Activated naive CD4-positive, alpha-beta T cell treated with anti-CD3 and anti-CD28 coated beads for 36 hours (primary cell): ENCODE data around the gene MYBPC1. TPM values are rescaled to one million over a fixed set of nuclear protein-coding genes. Genes with fewer than 3 reads are reported as not detected.
A peak's percentile ranks its signal among the peaks of the same experiment; 100 is the strongest.
"Not testable (repeated sequence)": the region's sequence is repeated elsewhere in the genome, so short reads cannot be mapped to it uniquely, and the experiment has no call there.

Source experiments
- CTCF ChIA-PET: fragments of 350-600 bp; sonication (Branson Sonifier 250); formaldehyde crosslinking; loops from one replicate; lab custom pipeline; 2021; ENCODE audit warnings: antibody characterized with exemption; lab: Charles Lee
- DNase-seq: peaks from one replicate; pipeline ENCODE4 v3.0.0-alpha.2; 2020
- H3K27ac Mint-ChIP-seq: one replicate; pipeline ENCODE4 v1.8.0; 2021; ENCODE audit warnings: mild to moderate bottlenecking, mixed read lengths
- H3K27me3 Mint-ChIP-seq: one replicate; pipeline ENCODE4 v1.8.0; 2021; ENCODE audit warnings: low read depth, mixed read lengths
- H3K36me3 Mint-ChIP-seq: one replicate; pipeline ENCODE4 v1.8.0; 2021; ENCODE audit warnings: low read depth, mixed read lengths
- H3K4me1 Mint-ChIP-seq: one replicate; pipeline ENCODE4 v1.8.0; 2021; ENCODE audit warnings: low read depth, mixed read lengths
- H3K4me3 Mint-ChIP-seq: one replicate; pipeline ENCODE4 v1.8.0; 2021; ENCODE audit warnings: mild to moderate bottlenecking, moderate library complexity, mixed read lengths
- H3K9me3 Mint-ChIP-seq: one replicate; pipeline ENCODE4 v1.8.0; 2021; ENCODE audit warnings: mixed read lengths
- intact Hi-C: fragments of 100-400 bp; cut with micrococcal nuclease; formaldehyde crosslinking; loops from one replicate; pipeline ENCODE4 v1.15.1; 2023
- total RNA-seq, 2 experiments: library from RNA; stranded (reverse); gene quantifications; one replicate each; pipeline ENCODE4 v1.2.3, GENCODE V29; 2021

MYBPC1 gene, protein sequence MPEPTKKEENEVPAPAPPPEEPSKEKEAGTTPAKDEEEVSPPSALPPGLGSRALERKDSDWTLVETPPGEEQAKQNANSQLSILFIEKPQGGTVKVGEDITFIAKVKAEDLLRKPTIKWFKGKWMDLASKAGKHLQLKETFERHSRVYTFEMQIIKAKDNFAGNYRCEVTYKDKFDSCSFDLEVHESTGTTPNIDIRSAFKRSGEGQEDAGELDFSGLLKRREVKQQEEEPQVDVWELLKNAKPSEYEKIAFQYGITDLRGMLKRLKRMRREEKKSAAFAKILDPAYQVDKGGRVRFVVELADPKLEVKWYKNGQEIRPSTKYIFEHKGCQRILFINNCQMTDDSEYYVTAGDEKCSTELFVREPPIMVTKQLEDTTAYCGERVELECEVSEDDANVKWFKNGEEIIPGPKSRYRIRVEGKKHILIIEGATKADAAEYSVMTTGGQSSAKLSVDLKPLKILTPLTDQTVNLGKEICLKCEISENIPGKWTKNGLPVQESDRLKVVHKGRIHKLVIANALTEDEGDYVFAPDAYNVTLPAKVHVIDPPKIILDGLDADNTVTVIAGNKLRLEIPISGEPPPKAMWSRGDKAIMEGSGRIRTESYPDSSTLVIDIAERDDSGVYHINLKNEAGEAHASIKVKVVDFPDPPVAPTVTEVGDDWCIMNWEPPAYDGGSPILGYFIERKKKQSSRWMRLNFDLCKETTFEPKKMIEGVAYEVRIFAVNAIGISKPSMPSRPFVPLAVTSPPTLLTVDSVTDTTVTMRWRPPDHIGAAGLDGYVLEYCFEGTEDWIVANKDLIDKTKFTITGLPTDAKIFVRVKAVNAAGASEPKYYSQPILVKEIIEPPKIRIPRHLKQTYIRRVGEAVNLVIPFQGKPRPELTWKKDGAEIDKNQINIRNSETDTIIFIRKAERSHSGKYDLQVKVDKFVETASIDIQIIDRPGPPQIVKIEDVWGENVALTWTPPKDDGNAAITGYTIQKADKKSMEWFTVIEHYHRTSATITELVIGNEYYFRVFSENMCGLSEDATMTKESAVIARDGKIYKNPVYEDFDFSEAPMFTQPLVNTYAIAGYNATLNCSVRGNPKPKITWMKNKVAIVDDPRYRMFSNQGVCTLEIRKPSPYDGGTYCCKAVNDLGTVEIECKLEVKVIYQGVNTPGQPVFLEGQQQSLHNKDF
- not detected for total RNA-seq

DNA sequence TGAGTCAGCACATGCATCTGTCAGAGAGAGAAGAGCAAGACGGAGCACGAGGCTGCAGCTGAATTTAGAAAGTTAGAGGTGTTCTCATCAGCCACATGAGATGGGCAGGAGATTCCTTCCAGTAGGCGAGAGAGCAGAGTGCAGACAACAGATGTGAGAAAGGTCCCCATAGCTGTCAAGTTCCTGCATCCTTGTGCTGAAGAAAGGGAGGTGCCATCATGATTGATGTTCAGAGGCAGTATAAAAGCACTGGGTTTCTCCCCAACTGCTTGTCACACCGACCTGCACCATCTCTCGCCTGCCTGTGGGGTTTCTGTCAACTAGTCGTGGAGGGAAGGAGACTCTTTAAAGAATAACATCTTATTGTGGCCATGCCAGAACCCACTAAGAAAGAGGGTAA, at the start of gene MYBPC1:
MYBPC1 (plus strand) TSS at position 272 of the 400 bp plus-strand sequence; CDS start at position 372, 100 bp downstream.
- Mint-ChIP-seq H3K4me1 (no peaks in the 10 kb centered on the region), H3K27ac (no peak within 1 kb of the TSS), H3K36me3 (no peaks in the 10 kb centered on the region), H3K9me3 (no peaks in the 10 kb centered on the region), H3K4me3 (no peak within 1 kb of the TSS), H3K27me3 (peaks cover 4% of the 10 kb centered on the region)
- intact Hi-C loops = no loop called here
- no peak for DNase-seq
- CTCF ChIA-PET = interaction anchor here (1.0 kb wide), 1 partner anchor 43 kb away, joined by 3 read pairs; no protein-coding TSS in a partner anchor

DNA sequence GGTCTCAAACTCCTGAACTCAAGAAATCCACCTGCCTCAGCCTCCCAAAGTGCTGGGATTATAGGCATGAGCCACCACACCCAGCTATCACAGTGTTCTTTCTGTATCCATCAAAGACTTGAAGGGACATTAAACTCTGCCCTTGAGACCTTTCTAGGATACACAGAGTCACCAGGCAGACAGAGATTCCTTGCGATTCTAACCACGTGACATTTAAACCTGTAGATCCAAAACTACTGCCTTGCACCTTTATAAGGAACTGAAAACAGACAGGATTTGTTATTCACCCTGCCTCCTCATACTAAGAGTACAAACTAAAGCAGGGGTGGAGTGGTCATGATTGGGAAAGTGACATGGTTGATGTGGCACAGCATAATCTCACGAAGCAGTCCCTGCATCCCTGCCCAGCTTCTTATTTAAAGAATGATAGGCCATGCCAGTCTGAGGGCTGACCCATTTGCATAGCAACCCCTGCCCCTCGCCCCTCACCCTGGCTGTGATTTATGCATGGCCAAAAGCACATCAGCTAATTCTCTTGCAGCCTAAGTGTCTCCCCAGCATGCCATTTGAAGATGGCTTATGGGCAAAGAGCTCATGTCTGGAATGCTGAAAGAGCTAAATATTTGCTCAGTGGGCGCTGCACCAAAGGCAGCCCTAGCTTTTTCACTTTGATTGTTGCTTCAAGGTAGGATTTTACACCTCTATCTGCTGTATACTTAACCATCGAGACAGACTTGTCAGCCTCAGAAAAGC, 43.2 kb upstream of the MYBPC1 start:
- CTCF ChIA-PET = interaction anchor here (1.2 to 1.4 kb wide), 2 partner anchors 43 to 208 kb away, joined by 3 read pairs; no protein-coding TSS in a partner anchor
- H3K27ac Mint-ChIP-seq = no peak overlapping the region
- no peaks in the 10 kb centered on the region for H3K9me3 Mint-ChIP-seq
- peaks cover 16% of the 10 kb centered on the region for H3K27me3 Mint-ChIP-seq
- intact Hi-C loops = no loop called here
- H3K4me3 Mint-ChIP-seq = no peak overlapping the region
- H3K36me3 Mint-ChIP-seq = no peaks in the 10 kb centered on the region
- no peak for DNase-seq
- H3K4me1 Mint-ChIP-seq = no peaks in the 10 kb centered on the region

DNA sequence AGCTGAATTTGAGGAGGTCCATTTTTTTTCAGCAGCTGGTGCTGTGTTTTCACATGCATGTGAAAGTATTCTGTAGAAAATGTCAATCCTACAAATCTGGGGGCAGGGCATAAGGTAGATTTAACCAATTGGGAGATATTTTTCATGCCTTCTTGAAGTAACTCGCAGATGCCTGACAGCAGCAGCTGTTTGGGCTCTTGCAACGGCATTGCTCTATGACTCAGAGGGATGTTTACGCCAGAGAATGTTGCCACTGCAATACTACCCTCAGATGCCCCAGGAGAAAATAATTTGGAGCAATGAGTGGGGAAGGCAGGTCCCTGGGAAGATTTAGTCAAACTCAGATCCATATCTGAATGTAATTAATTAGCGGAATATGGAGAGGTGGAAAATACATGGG, 42.5 kb upstream of the MYBPC1 start:
- intact Hi-C loops = no loop called here

DNA sequence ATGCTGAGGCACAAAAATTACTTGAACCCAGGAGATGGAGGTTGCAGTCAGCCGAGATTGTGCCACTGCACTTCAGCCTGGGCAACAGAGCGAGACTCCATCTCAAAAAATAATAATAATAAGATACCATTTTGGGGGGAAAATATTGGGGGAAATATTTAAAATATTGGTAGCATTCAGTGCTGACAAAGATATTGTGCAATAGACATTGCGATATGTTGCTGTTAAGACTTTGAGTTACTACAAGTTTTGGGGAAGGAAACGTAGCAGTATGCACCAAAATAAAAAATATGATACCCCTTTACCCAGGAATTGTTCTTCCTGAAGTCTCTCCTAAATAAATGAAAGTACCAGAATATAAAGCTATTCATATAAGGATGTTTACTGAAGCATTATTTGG, 37.7 kb upstream of the MYBPC1 start:
- Mint-ChIP-seq H3K36me3 (no peaks in the 10 kb centered on the region), H3K27ac (no peak overlapping the region), H3K9me3 (no peaks in the 10 kb centered on the region), H3K4me1 (no peaks in the 10 kb centered on the region), H3K27me3 (peaks cover 17% of the 10 kb centered on the region), H3K4me3 (no peak overlapping the region)
- DNase-seq = no peak
- CTCF ChIA-PET = interaction anchor here (0.6 kb wide), 1 partner anchor 546 kb away, joined by 3 read pairs; no protein-coding TSS in a partner anchor
- intact Hi-C loops = no loop called here

More for the DNA sequence above, 42.5 kb upstream of the MYBPC1 start:
- H3K9me3 Mint-ChIP-seq = no peaks in the 10 kb centered on the region
- CTCF ChIA-PET = interaction anchor here (1.2 kb wide), 1 partner anchor 42 kb away, joined by 3 read pairs; no protein-coding TSS in a partner anchor
- DNase-seq = no peak
- no peak overlapping the region for H3K27ac Mint-ChIP-seq
- H3K36me3 Mint-ChIP-seq = no peaks in the 10 kb centered on the region
- no peak overlapping the region for H3K4me3 Mint-ChIP-seq
- H3K4me1 Mint-ChIP-seq = no peaks in the 10 kb centered on the region
- H3K27me3 Mint-ChIP-seq = peaks cover 14% of the 10 kb centered on the region

DNA sequence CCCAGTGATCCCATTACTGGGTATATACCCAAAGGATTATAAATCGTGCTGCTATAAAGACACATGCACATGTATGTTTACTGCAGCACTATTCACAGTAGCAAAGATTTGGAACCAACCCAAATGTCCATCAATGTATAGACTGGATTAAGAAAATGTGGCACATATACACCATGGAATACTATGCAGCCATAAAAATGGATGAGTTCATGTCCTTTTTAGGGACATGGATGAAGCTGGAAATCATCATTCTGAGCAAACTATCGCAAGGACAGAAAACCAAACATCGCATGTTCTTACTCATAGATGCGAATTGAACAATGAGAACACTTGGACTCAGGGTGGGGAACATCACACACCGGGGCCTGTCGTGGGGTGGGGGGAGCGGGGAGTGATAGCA, 36.0 kb upstream of the MYBPC1 start:
- H3K27ac Mint-ChIP-seq = not testable (repeated sequence)

DNA sequence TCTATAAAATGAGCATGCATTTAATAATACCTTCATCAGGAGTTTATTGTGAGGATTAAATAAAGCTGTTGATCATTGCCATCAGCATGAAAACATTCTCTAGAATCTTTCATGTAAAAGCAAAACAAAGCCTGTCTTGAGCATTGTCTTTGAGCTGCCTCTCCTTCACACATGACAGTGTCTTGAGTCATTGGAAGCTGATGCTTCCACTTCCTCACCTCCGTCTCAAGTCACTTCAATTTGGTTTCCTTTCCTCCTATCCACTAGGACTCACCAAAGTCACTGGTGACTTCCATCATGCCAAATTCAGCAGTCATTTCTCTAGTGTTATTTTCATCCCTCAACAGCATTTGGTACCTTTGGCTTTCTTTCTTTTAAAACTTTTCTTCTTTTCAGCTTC, 31.6 kb upstream of the MYBPC1 start:
- H3K9me3 Mint-ChIP-seq = no peaks in the 10 kb centered on the region
- intact Hi-C loops = no loop called here
- H3K27me3 Mint-ChIP-seq = peaks cover 8% of the 10 kb centered on the region
- H3K4me3 Mint-ChIP-seq = no peak overlapping the region
- no peaks in the 10 kb centered on the region for H3K36me3 Mint-ChIP-seq
- H3K27ac Mint-ChIP-seq = no peak overlapping the region
- DNase-seq = no peak
- CTCF ChIA-PET = no interaction called here
- peaks cover 21% of the 10 kb centered on the region for H3K4me1 Mint-ChIP-seq

More for the DNA sequence above, 36.0 kb upstream of the MYBPC1 start:
- intact Hi-C loops, H3K36me3 Mint-ChIP-seq, H3K9me3 Mint-ChIP-seq, DNase-seq, H3K4me1 Mint-ChIP-seq, CTCF ChIA-PET, H3K4me3 Mint-ChIP-seq: not testable (repeated sequence)
- H3K27me3 Mint-ChIP-seq = peaks cover 14% of the 10 kb centered on the region

DNA sequence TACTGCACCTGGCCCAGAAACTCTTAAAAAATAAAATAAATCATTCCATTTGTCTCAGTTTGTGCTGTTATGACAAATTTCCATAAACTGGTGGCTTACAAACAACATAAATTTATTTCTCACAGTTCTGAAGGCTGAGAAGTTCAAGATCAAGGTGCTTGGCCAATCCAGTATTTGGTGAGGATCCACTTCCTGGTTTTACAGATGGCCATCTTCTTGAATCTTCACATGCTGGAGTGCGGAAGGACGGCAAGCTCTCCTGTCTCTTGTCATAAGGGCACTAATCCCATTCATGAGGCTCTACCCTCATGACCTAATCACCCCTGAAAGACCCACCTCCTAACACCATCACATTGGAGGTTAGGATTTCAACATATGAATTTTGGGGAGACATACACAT, 29.9 kb upstream of the MYBPC1 start:
- H3K4me1 Mint-ChIP-seq = peaks cover 21% of the 10 kb centered on the region
- intact Hi-C loops = loop anchor here (5.0 kb wide), 2 partner anchors 158 to 267 kb away; partner anchors contain the start of genes ARL1 and GNPTAB
- H3K27ac Mint-ChIP-seq = no peak overlapping the region
- peak; percentile 14 for DNase-seq
- H3K36me3 Mint-ChIP-seq = no peaks in the 10 kb centered on the region
- H3K9me3 Mint-ChIP-seq = no peaks in the 10 kb centered on the region
- no peak overlapping the region for H3K4me3 Mint-ChIP-seq
- CTCF ChIA-PET = no interaction called here
- H3K27me3 Mint-ChIP-seq = peaks cover 10% of the 10 kb centered on the region

DNA sequence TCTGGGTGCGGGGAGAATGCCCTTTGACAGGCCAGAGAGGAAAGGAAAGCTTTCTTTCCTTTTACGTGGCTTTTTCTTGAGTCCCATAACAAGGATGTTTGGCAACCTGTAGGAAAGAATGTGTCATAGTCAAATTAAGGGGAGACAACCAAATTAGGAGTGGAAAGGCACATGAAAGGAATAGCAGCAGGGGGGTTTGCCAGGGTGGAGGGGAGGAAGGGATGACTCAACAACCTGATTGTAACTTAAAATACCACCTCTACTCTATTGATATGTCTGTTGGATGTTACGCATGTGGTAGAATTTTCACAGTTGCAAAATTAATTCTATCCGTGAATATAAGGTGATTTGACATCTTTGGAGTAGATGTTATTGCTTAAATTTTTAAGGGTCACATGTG, 28.5 kb upstream of the MYBPC1 start:
- CTCF ChIA-PET = interaction anchor here (1.5 kb wide), 1 partner anchor 101 kb away, joined by 4 read pairs; no protein-coding TSS in a partner anchor
- H3K27me3 Mint-ChIP-seq = peaks cover 10% of the 10 kb centered on the region
- H3K9me3 Mint-ChIP-seq = no peaks in the 10 kb centered on the region
- peak overlapping the region; percentile 28 for H3K27ac Mint-ChIP-seq
- H3K4me1 Mint-ChIP-seq = peaks cover 21% of the 10 kb centered on the region
- intact Hi-C loops = loop anchor here (1.0 to 5.0 kb wide), 5 partner anchors 38 to 496 kb away; partner anchors contain the start of genes ARL1 and GNPTAB
- DNase-seq = peak; percentile 73
- no peaks in the 10 kb centered on the region for H3K36me3 Mint-ChIP-seq
- H3K4me3 Mint-ChIP-seq = peak overlapping the region; percentile 2

DNA sequence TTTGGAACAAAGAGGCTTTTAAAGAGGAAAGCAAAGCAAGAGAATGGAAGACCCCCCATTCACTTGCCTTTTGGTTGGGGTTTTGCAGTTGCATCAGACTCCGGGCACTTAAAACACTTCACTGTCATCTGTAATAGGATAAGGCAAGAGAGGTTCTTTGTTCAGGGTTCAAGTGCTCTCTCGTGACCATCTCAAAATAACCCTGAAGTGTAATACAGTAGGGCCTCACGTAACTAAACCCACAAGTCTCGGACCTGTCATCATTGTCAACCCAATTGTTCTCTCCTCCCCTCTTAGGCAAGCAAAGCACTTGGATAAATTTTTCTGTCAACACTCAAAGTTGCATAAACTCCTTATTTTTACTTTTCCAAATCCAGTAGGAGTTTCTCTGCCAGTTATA, 26.9 kb upstream of the MYBPC1 start:
- Mint-ChIP-seq H3K9me3 (no peaks in the 10 kb centered on the region), H3K36me3 (no peaks in the 10 kb centered on the region), H3K4me1 (peaks cover 21% of the 10 kb centered on the region), H3K4me3 (no peak overlapping the region), H3K27ac (no peak overlapping the region), H3K27me3 (peaks cover 7% of the 10 kb centered on the region)
- CTCF ChIA-PET = no interaction called here
- intact Hi-C loops = loop anchor here (5.0 kb wide), 2 partner anchors 161 to 264 kb away; partner anchors contain the start of genes ARL1 and GNPTAB
- no peak for DNase-seq

DNA sequence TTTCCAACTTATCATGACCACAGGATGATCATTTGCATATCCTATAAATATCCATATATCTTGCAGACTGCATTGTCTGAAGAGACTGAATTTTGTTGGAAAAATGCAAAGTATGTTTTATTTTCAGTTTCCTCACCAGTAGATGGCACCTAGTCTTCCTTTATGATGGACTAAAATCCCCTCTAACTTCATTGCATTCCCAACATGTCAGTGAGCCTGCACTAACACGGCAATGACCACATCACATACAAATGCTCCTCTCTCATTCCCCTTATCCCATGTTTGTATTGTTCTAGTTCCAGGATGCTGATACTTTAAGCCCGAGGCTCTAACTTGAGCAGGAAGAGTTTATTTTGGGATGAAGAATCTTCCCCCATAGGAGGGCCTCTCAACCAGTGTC, 24.7 kb upstream of the MYBPC1 start:
- CTCF ChIA-PET = interaction anchor here (0.9 kb wide), 1 partner anchor 14 kb away, joined by 3 read pairs; no protein-coding TSS in a partner anchor
- DNase-seq = no peak
- Mint-ChIP-seq H3K27me3 (peaks cover 5% of the 10 kb centered on the region), H3K36me3 (no peaks in the 10 kb centered on the region), H3K27ac (no peak overlapping the region), H3K9me3 (no peaks in the 10 kb centered on the region), H3K4me1 (peaks cover 19% of the 10 kb centered on the region), H3K4me3 (no peak overlapping the region)
- intact Hi-C loops = loop anchor here (1.0 to 5.0 kb wide), 3 partner anchors 127 to 189 kb away; partner anchors contain the start of gene CHPT1

DNA sequence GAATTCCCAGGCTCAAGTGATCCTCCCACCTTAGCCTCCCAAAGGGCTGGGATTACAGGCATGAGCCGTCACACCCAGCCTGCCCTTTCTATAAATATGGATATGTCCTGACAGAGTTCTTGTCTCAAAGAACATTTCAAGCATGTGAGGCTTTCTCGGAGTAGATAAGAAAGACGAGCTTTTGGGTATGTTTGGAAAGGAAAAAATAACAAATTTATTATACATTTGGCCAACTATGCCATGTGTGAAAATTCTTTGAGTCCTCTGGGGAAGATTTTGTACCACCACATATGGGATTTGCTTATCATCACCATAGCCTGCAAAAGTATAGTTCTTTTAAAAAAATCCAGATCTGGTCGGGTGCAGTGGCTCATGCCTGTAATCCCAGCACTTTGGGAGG, 23.7 kb upstream of the MYBPC1 start:
- Mint-ChIP-seq H3K27me3 (peaks cover 5% of the 10 kb centered on the region), H3K36me3 (no peaks in the 10 kb centered on the region), H3K9me3 (no peaks in the 10 kb centered on the region), H3K27ac (no peak overlapping the region), H3K4me3 (no peak overlapping the region), H3K4me1 (peaks cover 11% of the 10 kb centered on the region)
- no peak for DNase-seq
- CTCF ChIA-PET = interaction anchor here (0.6 to 1.0 kb wide), 4 partner anchors 13 to 269 kb away, joined by 3 read pairs; no protein-coding TSS in a partner anchor
- intact Hi-C loops = loop anchor here (5.0 kb wide), 1 partner anchor 171 kb away; no protein-coding TSS in a partner anchor
